Liver (tissue), 3 donors: ENCODE measurements around the gene HNRNPA1.

Experiments
- CTCF ChIP-seq: fragments of 150-350 bp; IDR thresholded peaks from 2 replicates; pipeline ENCODE4 v1.5.1; 2017; ENCODE audit warnings: improper control_type of control experiment, low read depth, low read length; ENCODE audit not compliant: missing input control
- SP1 ChIP-seq: IDR thresholded peaks from 2 replicates; pipeline ENCODE4 v1.6.1; 2018; ENCODE audit warnings: antibody characterized with exemption, mild to moderate bottlenecking
- donor health status: healthy.
- donor health status: healthy.

- TF ChIP-seq SP1 (no peak), CTCF (no peak)
Observed at GRCh38 chr12:54294953-54295566, 14.5 kb downstream of the HNRNPA1 start.
